ENCODE data around the gene DLGAP5. TPM values are rescaled to one million over a fixed set of nuclear protein-coding genes. Genes with fewer than 3 reads are reported as not detected.

DLGAP5 gene
- total RNA-seq, 1 donor from 2014 or later = 4.2 TPM

- Histone ChIP-seq H3K36me3 (ENCODE audit: control insufficient read depth in 3 of 3, insufficient read depth in 3 of 3, low read length in 3 of 3) (peaks cover 0 to 25% (median 2%) of the 10 kb centered on the region in 3 donors), H3K4me3 (ENCODE audit: low read length in 3 of 3) (no peak overlapping the region), H3K4me1 (ENCODE audit: control insufficient read depth in 3 of 3, insufficient read depth in 3 of 3, low read length in 3 of 3) (no peaks in the 10 kb centered on the region), H3K9ac (ENCODE audit: low read depth in 1 of 3, low read length in 3 of 3) (no peak overlapping the region), H3K27me3 (ENCODE audit: control insufficient read depth in 3 of 3, insufficient read depth in 3 of 3, low read length in 3 of 3) (no peaks in the 10 kb centered on the region), H3K27ac (ENCODE audit: low read depth, low read length) (no peak overlapping the region), H3K9me3 (ENCODE audit: control insufficient read depth in 3 of 3, low read length in 3 of 3) (no peaks in the 10 kb centered on the region)
Measured at GRCh38 chr14:55146425-55146824, 45.0 kb downstream of the DLGAP5 start.

- H3K4me3 ChIP-seq (ENCODE audit: low read length in 3 of 3) = no peak overlapping the region
- H3K36me3 ChIP-seq (ENCODE audit: control insufficient read depth in 3 of 3, insufficient read depth in 3 of 3, low read length in 3 of 3) = peaks cover 11 to 52% (median 25%) of the 10 kb centered on the region in 3 donors
- peaks cover 0 to 7% (median 4%) of the 10 kb centered on the region in 3 donors for H3K4me1 ChIP-seq (ENCODE audit: control insufficient read depth in 3 of 3, insufficient read depth in 3 of 3, low read length in 3 of 3)
- H3K9me3 ChIP-seq (ENCODE audit: control insufficient read depth in 3 of 3, low read length in 3 of 3) = no peaks in the 10 kb centered on the region
- no peak overlapping the region for H3K9ac ChIP-seq (ENCODE audit: low read depth in 1 of 3, low read length in 3 of 3)
- H3K27me3 ChIP-seq (ENCODE audit: control insufficient read depth in 3 of 3, insufficient read depth in 3 of 3, low read length in 3 of 3) = no peaks in the 10 kb centered on the region
- no peak overlapping the region for H3K27ac ChIP-seq (ENCODE audit: low read depth, low read length)
Measured at GRCh38 chr14:55142466-55142865, 48.9 kb downstream of the DLGAP5 start.

GRCh38 chr14:55141825-55142224 is 49.6 kb downstream of the DLGAP5 start:
- Histone ChIP-seq H3K9me3 (ENCODE audit: control insufficient read depth in 3 of 3, low read length in 3 of 3) (no peaks in the 10 kb centered on the region), H3K4me1 (ENCODE audit: control insufficient read depth in 3 of 3, insufficient read depth in 3 of 3, low read length in 3 of 3) (peaks cover 3 to 12% (median 4%) of the 10 kb centered on the region in 3 donors), H3K36me3 (ENCODE audit: control insufficient read depth in 3 of 3, insufficient read depth in 3 of 3, low read length in 3 of 3) (peaks cover 11 to 49% (median 25%) of the 10 kb centered on the region in 3 donors), H3K9ac (ENCODE audit: low read depth in 1 of 3, low read length in 3 of 3) (no peak overlapping the region), H3K4me3 (ENCODE audit: low read length in 3 of 3) (no peak overlapping the region), H3K27me3 (ENCODE audit: control insufficient read depth in 3 of 3, insufficient read depth in 3 of 3, low read length in 3 of 3) (no peaks in the 10 kb centered on the region), H3K27ac (ENCODE audit: low read depth, low read length) (no peak overlapping the region)

DNA sequence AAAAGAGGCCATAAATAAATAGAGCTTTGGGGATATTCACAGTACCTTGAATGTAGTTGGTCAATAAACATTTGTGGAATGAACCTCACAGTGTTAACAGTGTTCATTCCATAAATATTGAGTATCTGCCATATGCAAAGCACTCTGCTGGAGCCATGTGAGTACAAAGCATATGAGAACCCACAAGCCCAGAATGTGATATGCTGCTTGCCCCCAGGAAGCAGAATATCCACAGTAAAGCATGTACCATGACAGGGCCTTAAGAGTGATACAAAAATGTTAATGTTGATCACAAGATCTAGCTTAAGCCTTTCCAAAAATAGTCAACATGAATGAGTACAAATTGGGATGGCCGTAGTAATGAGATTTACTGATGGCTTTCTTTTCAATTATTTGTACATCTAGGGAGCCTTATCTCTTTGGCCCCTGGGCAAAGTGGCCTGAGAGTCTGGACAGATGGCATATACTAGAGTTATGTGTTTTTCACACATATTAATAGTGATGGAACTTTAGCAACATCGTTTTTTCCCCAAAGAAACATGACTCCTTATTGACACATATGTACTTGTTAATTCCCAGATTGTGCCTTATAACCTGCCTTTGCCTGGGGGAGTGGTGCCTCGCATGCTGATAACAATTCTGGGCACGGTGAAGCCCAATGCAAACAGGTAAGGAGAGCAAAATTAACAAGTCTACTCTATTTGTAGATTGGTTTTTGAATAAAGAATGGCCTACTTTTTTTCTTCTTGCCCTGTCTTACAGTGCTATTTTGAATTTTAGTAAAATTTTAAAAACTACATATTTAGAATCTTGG is 51.5 kb downstream of the DLGAP5 start:
- no peaks in the 10 kb centered on the region for H3K9me3 ChIP-seq (ENCODE audit: control insufficient read depth in 3 of 3, low read length in 3 of 3)
- no peak overlapping the region for H3K9ac ChIP-seq (ENCODE audit: low read depth in 1 of 3, low read length in 3 of 3)
- no peaks in the 10 kb centered on the region for H3K27me3 ChIP-seq (ENCODE audit: control insufficient read depth in 3 of 3, insufficient read depth in 3 of 3, low read length in 3 of 3)
- H3K36me3 ChIP-seq (ENCODE audit: control insufficient read depth in 3 of 3, insufficient read depth in 3 of 3, low read length in 3 of 3) = peaks cover 11 to 46% (median 25%) of the 10 kb centered on the region in 3 donors
- peaks cover 5 to 22% (median 9%) of the 10 kb centered on the region in 3 donors for H3K4me1 ChIP-seq (ENCODE audit: control insufficient read depth in 3 of 3, insufficient read depth in 3 of 3, low read length in 3 of 3)
- H3K27ac ChIP-seq (ENCODE audit: low read depth, low read length) = no peak overlapping the region
- no peak overlapping the region for H3K4me3 ChIP-seq (ENCODE audit: low read length in 3 of 3)

GRCh38 chr14:55139141-55139540 is 52.2 kb downstream of the DLGAP5 start:
- Histone ChIP-seq H3K27me3 (ENCODE audit: control insufficient read depth in 3 of 3, insufficient read depth in 3 of 3, low read length in 3 of 3) (no peaks in the 10 kb centered on the region), H3K4me3 (ENCODE audit: low read length in 3 of 3) (no peak overlapping the region), H3K9me3 (ENCODE audit: control insufficient read depth in 3 of 3, low read length in 3 of 3) (no peaks in the 10 kb centered on the region), H3K9ac (ENCODE audit: low read depth in 1 of 3, low read length in 3 of 3) (no peak overlapping the region), H3K36me3 (ENCODE audit: control insufficient read depth in 3 of 3, insufficient read depth in 3 of 3, low read length in 3 of 3) (peaks cover 11 to 45% (median 25%) of the 10 kb centered on the region in 3 donors), H3K27ac (ENCODE audit: low read depth, low read length) (no peak overlapping the region), H3K4me1 (ENCODE audit: control insufficient read depth in 3 of 3, insufficient read depth in 3 of 3, low read length in 3 of 3) (peaks cover 9 to 27% (median 13%) of the 10 kb centered on the region in 3 donors)

DNA sequence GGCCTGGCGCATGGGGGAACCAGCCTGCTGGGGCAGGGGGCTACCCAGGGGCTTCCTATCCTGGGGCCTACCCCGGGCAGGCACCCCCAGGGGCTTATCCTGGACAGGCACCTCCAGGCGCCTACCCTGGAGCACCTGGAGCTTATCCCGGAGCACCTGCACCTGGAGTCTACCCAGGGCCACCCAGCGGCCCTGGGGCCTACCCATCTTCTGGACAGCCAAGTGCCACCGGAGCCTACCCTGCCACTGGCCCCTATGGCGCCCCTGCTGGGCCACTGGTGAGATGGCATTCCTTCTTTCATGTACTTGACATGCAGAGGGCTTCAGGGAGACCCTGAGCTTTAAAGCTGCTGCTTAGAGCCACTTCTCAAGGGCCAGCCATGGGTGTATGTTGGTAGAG is 53.3 kb downstream of the DLGAP5 start:
- Histone ChIP-seq H3K9me3 (ENCODE audit: control insufficient read depth in 3 of 3, low read length in 3 of 3) (no peaks in the 10 kb centered on the region), H3K4me1 (ENCODE audit: control insufficient read depth in 3 of 3, insufficient read depth in 3 of 3, low read length in 3 of 3) (peaks cover 15 to 31% (median 16%) of the 10 kb centered on the region in 3 donors), H3K27ac (ENCODE audit: low read depth, low read length) (peak overlapping the region; percentile 78), H3K9ac (ENCODE audit: low read depth in 1 of 3, low read length in 3 of 3) (no peak overlapping the region), H3K4me3 (ENCODE audit: low read length in 3 of 3) (no peak overlapping the region), H3K27me3 (ENCODE audit: control insufficient read depth in 3 of 3, insufficient read depth in 3 of 3, low read length in 3 of 3) (no peaks in the 10 kb centered on the region), H3K36me3 (ENCODE audit: control insufficient read depth in 3 of 3, insufficient read depth in 3 of 3, low read length in 3 of 3) (peaks cover 9 to 44% (median 25%) of the 10 kb centered on the region in 3 donors)

GRCh38 chr14:55136885-55137786 is 54.2 kb downstream of the DLGAP5 start:
- Histone ChIP-seq H3K4me1 (ENCODE audit: control insufficient read depth in 3 of 3, insufficient read depth in 3 of 3, low read length in 3 of 3) (peaks cover 15 to 32% (median 17%) of the 10 kb centered on the region in 3 donors), H3K9ac (ENCODE audit: low read depth in 1 of 3, low read length in 3 of 3) (peak overlapping the region in 2 of 3 donors; percentile 39 to 53), H3K4me3 (ENCODE audit: low read length in 3 of 3) (peak overlapping the region in 2 of 3 donors; percentile 30 to 40), H3K27me3 (ENCODE audit: control insufficient read depth in 3 of 3, insufficient read depth in 3 of 3, low read length in 3 of 3) (no peaks in the 10 kb centered on the region), H3K9me3 (ENCODE audit: control insufficient read depth in 3 of 3, low read length in 3 of 3) (no peaks in the 10 kb centered on the region), H3K27ac (ENCODE audit: low read depth, low read length) (peak overlapping the region; percentile 78), H3K36me3 (ENCODE audit: control insufficient read depth in 3 of 3, insufficient read depth in 3 of 3, low read length in 3 of 3) (peaks cover 9 to 38% (median 25%) of the 10 kb centered on the region in 3 donors)

DNA sequence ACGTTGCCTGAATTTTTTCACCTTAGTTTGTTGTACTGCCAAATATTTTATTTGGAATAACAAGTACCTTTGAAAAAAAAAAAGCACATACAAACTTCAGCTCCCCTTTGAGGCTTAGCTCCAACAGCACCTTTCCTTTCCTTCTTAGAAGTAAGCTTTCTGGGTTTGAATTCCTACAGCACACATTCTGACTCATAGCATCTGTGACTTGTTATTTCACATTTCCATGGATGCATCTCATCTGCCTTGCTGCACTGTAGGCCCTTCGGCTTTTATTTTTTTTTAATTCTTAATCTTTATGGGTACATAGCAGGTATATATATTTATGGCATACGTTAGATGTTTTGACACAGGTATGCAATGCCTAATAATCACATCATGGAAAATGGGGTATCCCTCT is 55.1 kb downstream of the DLGAP5 start:
- Histone ChIP-seq H3K9me3 (ENCODE audit: control insufficient read depth in 3 of 3, low read length in 3 of 3) (no peaks in the 10 kb centered on the region), H3K9ac (ENCODE audit: low read depth in 1 of 3, low read length in 3 of 3) (no peak overlapping the region), H3K27ac (ENCODE audit: low read depth, low read length) (peak overlapping the region; percentile 5), H3K36me3 (ENCODE audit: control insufficient read depth in 3 of 3, insufficient read depth in 3 of 3, low read length in 3 of 3) (peaks cover 11 to 31% (median 25%) of the 10 kb centered on the region in 3 donors), H3K4me1 (ENCODE audit: control insufficient read depth in 3 of 3, insufficient read depth in 3 of 3, low read length in 3 of 3) (peaks cover 16 to 41% (median 24%) of the 10 kb centered on the region in 3 donors), H3K4me3 (ENCODE audit: low read length in 3 of 3) (no peak overlapping the region), H3K27me3 (ENCODE audit: control insufficient read depth in 3 of 3, insufficient read depth in 3 of 3, low read length in 3 of 3) (no peaks in the 10 kb centered on the region)

DNA sequence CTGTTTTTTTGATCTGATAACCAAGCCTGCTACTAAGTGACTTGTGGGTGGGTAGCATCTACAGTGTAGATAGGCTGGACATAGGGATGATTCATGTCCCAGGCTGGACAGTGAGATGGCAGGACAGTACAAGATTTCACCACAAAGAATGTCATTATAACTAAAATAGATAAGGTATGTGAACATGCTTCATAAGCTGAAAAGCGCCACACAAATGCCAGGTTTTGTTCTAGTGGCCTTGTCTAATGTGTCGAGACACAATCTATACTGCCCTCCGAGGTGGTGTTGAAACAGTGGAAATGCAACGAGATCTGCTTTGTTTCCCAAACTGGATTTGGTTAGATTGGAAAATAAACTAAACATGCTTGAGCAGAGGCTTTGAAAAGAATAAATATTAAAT is 58.0 kb downstream of the DLGAP5 start:
- Histone ChIP-seq H3K27ac (ENCODE audit: low read depth, low read length) (no peak overlapping the region), H3K9ac (ENCODE audit: low read depth in 1 of 3, low read length in 3 of 3) (no peak overlapping the region), H3K4me3 (ENCODE audit: low read length in 3 of 3) (peak overlapping the region in 1 of 3 donors; percentile 24), H3K4me1 (ENCODE audit: control insufficient read depth in 3 of 3, insufficient read depth in 3 of 3, low read length in 3 of 3) (peaks cover 22 to 50% (median 35%) of the 10 kb centered on the region in 3 donors), H3K36me3 (ENCODE audit: control insufficient read depth in 3 of 3, insufficient read depth in 3 of 3, low read length in 3 of 3) (peaks cover 2 to 9% (median 3%) of the 10 kb centered on the region in 3 donors), H3K9me3 (ENCODE audit: control insufficient read depth in 3 of 3, low read length in 3 of 3) (no peaks in the 10 kb centered on the region), H3K27me3 (ENCODE audit: control insufficient read depth in 3 of 3, insufficient read depth in 3 of 3, low read length in 3 of 3) (peaks cover 0 to 8% (median 0%) of the 10 kb centered on the region in 3 donors)

Data from skeletal muscle tissue (tissue), 4 donors.